ENCODE data around the gene FXYD1.

FXYD1 gene

DNA sequence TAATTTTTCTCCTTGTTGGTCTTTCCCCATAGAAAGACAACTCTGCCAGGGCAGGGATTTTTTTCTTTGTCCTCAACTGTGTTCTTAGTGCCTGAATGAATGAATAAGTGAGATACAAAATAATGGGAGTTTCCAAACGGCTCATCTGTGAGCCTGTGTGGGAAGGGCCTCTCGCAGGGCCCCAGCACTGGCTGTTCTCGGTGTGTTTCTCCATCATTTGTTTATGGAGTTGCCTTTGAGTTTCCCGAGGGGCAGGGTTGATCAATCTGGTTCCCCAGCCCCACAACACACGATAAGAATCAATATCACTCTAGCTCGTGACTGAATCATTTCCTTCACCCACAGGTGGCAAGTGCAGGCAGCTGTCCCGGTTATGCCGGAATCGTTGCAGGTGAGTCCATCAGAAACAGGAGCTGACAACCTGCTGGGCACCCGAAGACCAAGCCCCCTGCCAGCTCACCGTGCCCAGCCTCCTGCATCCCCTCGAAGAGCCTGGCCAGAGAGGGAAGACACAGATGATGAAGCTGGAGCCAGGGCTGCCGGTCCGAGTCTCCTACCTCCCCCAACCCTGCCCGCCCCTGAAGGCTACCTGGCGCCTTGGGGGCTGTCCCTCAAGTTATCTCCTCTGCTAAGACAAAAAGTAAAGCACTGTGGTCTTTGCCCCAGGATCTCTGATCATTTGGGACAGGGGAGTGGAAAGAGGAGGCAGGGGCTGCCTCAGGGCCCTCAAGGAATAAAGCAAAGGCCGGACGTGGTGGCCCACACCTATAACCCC lies 30.8 kb downstream of the FXYD1 start:
- DNase-seq (ENCODE audit: low read depth, low spot score), result no peak
- H3K4me3 ChIP-seq (ENCODE audit: low read depth, low read length), result no peak overlapping the region
- TF ChIP-seq, protein P1, sequence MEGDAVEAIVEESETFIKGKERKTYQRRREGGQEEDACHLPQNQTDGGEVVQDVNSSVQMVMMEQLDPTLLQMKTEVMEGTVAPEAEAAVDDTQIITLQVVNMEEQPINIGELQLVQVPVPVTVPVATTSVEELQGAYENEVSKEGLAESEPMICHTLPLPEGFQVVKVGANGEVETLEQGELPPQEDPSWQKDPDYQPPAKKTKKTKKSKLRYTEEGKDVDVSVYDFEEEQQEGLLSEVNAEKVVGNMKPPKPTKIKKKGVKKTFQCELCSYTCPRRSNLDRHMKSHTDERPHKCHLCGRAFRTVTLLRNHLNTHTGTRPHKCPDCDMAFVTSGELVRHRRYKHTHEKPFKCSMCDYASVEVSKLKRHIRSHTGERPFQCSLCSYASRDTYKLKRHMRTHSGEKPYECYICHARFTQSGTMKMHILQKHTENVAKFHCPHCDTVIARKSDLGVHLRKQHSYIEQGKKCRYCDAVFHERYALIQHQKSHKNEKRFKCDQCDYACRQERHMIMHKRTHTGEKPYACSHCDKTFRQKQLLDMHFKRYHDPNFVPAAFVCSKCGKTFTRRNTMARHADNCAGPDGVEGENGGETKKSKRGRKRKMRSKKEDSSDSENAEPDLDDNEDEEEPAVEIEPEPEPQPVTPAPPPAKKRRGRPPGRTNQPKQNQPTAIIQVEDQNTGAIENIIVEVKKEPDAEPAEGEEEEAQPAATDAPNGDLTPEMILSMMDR (IDR thresholded peaks at IDR 0.05; ENCODE audit: low read depth, low read length), result no peak
- in situ Hi-C loops (cut with HindIII; ENCODE audit: low sequenced_read_pairs), result no loop called here

DNA sequence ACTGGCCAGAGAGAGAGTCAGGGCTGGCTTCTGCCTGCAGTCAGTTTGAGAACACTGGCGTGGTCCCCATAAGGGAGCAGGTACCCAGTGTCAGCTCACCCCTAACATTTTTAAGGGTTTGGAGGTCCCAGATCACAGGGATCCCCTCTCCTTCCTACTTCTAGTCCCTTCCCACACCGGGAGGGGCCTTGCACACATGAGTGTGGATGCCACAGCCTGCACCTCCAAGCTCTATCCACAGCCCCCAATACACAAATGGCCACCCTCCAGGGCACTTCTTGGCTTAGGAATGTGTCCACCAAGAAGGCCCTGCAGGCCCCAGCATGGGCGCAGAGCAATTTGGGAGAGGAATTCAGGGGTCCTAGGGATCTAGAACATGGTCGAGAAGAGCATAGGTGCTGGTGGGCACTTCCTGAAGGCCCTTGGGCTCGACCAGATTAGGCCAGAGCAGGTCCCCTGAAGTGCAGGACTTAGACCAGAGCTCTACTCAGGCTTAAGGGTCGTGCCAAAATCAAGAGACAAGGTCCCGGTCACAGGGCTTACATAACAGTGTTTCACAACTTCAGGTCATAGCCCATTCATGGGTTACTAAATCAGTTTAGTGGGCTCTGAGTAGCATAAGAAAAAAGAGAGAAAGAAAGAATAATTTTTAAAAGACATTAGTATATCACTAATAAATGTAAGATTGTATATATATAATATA lies 31.9 kb downstream of the FXYD1 start:
- H3K4me3 ChIP-seq (ENCODE audit: low read depth, low read length), result no peak overlapping the region
- no peak for DNase-seq (ENCODE audit: low read depth, low spot score)
- TF ChIP-seq, protein P1 (IDR thresholded peaks at IDR 0.05; ENCODE audit: low read depth, low read length), result no peak
- in situ Hi-C loops (cut with HindIII; ENCODE audit: low sequenced_read_pairs), result no loop called here

DNA sequence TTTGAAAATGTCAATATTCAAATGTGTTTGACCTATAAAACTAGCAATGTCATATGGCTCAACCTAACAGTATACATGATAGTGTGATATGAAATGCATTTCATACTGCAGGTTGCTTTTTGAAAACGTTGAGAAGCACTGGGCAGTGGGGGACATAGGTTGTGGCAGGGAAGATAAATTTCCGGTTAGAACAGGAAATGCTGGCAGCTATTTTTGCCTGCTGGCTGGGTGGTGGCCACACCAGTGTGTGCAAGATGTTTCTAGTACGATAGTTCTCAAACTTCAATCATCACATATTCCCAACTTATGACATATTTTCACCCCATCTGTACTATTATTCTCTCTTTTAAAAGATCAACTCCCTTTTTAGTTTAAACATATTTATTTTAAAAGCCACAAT lies 33.1 kb downstream of the FXYD1 start:
- TF ChIP-seq, protein P1 (IDR thresholded peaks at IDR 0.05; ENCODE audit: low read depth, low read length), result no peak
- DNase-seq (ENCODE audit: low read depth, low spot score), result no peak
- in situ Hi-C loops (cut with HindIII; ENCODE audit: low sequenced_read_pairs), result no loop called here
- no peak overlapping the region for H3K4me3 ChIP-seq (ENCODE audit: low read depth, low read length)

DNA sequence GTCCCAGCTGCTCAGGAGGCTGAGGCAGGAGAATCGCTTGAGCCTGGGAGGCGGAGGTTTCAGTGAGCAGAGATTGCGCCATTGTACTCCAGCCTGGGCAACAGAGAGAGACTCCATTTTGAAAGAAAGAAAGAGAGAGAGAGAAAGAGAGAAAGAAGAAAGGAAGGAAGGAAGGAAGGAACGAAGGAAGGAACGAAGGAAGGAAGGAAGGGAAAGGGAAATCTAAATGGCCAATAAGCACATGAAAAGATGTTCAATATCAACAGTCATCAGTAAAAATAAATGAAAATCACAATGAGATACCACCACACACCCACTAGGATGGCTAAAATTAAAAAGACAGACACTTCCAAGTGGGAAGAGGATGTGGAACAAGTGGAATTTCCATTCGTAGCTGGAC lies 35.6 kb downstream of the FXYD1 start:
- TF ChIP-seq, protein P1 (IDR thresholded peaks at IDR 0.05; ENCODE audit: low read depth, low read length), result no peak
- in situ Hi-C loops (cut with HindIII; ENCODE audit: low sequenced_read_pairs), result no loop called here
- DNase-seq (ENCODE audit: low read depth, low spot score), result no peak
- no peak overlapping the region for H3K4me3 ChIP-seq (ENCODE audit: low read depth, low read length)

DNA sequence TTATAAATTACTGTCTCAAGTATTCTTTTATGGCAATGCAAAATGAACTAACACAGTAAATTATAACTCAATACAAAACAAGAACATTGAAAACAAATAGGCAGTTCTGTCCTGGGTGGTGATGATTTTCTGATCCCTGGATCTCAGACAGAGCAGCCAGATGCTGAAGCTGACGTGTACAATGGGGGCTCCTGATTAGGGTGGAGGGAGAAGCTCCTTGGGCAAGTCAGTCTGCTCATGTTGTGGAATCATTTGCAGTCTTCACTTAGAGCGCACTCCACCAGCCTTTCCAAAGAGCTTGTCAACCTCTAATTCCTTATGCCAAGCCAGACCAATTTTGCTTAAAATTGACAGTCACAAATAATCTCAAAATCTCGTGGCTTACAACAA lies 37.6 kb downstream of the FXYD1 start:
- no peak overlapping the region for H3K4me3 ChIP-seq (ENCODE audit: low read depth, low read length)
- no peak for DNase-seq (ENCODE audit: low read depth, low spot score)
- TF ChIP-seq, protein P1 (IDR thresholded peaks at IDR 0.05; ENCODE audit: low read depth, low read length), result no peak
- in situ Hi-C loops (cut with HindIII; ENCODE audit: low sequenced_read_pairs), result no loop called here

DNA sequence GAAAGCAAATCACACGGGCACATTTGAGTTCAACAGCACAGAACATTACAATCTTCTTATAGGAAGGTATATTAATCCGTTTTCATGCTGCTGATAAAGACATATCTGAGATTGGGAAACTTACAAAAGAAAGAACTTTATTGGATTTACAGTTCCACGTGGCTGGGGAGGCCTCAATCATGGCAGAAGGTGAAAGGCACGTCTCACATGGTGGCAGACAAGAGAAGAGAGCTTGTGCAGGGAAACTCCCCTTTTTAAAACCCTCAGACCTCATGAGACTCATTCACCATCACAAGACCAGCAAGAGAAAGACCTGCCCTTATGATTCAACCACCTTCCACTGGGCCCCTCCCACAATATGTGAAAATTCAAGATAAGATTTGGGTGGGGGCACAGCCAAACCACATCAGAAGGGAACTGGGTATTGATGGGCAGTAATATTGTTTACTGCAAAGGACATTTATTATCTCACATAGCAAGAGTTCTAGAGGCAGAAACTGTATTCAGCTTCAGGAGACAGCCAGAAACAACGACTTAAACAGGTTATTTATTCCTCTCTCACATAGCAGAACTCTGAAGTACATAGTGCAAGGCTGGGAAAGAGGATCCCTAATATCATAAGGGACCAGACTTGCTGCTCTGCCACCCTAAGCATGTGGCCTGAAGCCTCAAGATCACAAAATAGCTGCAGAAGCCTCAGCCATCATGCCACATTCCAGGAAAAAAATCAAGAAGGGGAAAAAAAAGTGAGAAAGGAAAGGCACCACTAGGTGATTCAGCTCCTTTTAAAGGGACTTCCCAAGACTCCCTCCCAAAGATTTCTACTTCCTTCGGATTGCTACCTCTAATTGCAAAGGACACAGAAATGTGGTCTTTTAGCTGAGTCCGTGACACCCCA lies 39.0 kb downstream of the FXYD1 start:
- H3K4me3 ChIP-seq (ENCODE audit: low read depth, low read length), result no peak overlapping the region
- in situ Hi-C loops (cut with HindIII; ENCODE audit: low sequenced_read_pairs), result no loop called here
- no peak for DNase-seq (ENCODE audit: low read depth, low spot score)
- TF ChIP-seq, protein P1 (IDR thresholded peaks at IDR 0.05; ENCODE audit: low read depth, low read length), result no peak

All from astrocyte of the spinal cord (primary cell).